NCI-H446 (cell line): ENCODE measurements around the gene DNMT1.

Experiments used
- DNase-seq, 2 experiments: peaks; one replicate each; lab custom pipeline; 2025; lab: John Stamatoyannopoulos, UW

Gene DNMT1

GRCh38 chr19:10093295-10094186 is 101.2 kb downstream of the DNMT1 start:
- DNase-seq = no peak

DNA sequence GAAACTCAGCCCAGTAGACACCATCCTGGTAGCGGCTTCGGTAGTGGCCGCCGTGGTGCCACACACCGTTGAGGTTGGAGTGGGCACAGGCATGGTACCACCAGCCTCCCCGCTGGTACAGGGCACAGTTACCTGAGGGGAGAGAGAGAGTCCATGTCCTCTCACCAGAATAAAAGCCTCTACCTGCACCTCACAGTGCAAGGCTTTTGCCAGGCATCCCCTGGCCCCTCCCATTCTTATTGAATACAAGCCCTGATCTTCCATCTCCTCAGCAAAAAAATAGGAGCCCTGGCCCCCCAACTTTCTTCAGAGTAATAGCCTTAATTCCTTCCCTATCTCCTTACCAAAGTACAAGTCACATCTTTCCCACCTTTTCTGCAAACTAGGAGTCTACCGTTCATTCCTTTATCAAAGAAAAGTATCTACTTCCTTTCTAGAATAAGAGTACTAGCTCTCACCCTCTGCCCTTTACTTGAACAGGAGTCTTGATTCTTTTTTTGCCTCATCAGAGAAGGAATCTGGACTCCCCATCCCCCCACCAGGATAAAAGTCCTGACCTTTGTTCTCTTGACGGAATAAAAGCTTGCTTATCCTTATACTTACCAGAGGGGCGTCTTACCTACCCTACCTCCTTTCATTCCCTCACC is 102.0 kb downstream of the DNMT1 start:
- no peak for DNase-seq

GRCh38 chr19:10091895-10092641 is 102.7 kb downstream of the DNMT1 start:
- DNase-seq = no peak

- no peak for DNase-seq
Measured at GRCh38 chr19:10091370-10091687, 103.4 kb downstream of the DNMT1 start.

GRCh38 chr19:10089801-10090375 is 104.9 kb downstream of the DNMT1 start:
- no peak for DNase-seq

GRCh38 chr19:10088949-10089554 is 105.7 kb downstream of the DNMT1 start:
- DNase-seq = no peak

DNA sequence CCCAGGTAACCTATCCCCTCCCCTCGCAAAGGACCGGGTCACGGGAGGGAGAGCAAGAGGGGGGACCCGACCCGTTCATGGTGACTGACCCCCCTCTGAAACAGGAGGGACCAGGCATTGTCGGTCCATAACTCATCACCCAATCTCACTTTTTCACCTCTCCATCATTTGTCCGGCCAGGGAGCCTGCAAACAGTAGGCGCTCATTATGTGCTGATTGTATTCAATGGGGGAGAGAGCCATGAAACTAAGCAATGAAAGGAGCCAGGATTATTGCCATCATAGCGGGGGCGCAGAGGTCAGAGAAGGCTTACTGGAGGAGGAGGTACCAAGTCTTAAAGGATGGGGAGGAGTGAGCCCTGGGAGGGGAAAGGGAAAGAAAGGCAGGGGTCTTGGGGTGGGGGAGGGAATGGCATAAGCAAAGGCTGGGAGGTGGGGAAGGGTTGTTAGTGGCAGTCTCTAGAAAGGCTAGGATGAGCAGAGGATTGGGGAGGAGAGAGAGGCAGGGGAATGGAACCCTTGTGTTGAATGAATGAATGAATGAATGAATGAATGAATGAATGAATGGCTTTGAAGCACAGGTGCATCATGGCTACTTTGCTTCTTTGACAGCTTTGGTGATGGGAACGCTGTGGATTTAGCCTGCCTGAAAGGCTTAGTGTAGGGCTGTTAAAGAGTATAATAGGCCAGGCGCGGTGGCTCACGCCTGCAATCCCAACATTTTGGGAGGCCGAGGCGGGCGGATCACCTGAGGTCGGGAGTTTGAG is 107.3 kb downstream of the DNMT1 start:
- no peak for DNase-seq

DNA sequence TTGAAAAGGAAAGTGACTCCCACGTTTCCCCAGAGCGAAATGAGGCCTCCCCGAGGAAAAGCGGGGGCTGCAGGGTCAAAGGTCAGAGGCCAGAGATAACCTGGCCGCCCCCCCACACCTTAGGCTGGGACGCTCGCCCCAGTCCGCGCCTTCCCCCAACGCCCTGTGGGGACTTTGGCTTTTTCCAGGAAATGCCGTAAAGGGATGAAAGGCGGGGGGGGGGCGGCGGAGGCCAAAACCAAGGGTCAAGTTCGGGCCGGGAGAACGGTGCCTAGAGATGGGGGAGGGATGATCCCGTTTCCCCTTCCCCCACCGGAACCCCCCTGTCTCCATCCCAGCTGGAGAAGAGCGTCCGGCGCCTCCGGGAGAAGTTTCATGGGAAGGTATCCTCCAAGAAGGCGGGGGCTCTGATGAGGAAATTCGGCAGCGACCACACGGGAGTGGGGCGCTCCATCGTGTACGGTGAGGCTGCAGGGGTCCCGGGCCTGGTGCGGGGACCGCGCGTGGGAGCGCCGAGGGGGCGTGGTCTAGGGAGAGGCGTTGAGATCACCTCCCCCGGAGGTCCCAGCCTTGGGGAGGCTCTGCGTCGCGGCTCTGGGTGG is 108.1 kb downstream of the DNMT1 start:
- no peak for DNase-seq

DNA sequence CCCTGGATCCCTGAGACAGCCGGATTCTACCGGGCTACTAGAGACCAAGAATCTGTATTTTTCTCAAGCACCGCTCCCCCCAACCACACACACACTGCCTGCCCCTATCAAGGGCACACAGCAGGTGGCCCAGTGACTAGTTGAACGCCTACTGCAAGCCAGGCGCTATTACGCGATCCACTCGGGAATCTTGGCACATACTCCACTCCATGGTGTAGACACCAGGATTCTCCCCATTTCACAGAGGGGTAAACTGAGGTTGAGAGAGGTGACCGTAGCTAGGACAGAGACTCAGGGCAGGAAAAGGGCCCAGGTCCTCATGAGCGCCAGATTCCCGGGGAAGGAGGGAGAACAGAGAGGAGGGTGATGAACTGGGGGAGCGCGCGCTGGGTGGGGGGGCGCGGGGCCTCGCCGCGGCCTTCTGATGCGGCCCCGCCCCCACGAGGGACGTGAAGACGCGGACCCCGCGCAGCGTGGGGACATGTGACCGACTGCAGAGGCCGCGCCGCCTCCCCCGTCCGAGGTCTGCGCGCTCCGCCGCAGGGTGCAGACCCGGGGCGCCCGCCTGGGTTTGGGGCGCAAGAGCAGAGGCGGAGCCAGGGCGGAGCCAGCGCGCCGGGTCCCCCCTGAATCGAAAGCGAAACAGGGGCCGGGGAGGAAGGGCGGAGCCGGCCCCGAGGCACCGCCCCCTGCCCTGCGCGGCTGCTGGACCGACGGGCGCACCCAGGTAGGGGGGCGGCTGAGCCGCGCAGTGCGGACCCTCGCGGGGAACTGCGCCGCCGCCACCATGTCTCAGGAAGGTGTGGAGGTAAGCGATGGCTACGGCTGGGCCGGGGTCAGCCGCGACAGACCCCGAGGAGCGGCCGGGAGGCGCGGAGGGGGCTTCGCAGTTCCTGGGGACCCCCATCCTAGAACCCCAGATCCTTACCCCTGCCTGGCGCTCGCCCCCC is 108.8 kb downstream of the DNMT1 start, which contains the start of gene SHFL:
TSS of gene SHFL (plus strand) at position 677 of the 950 bp plus-strand sequence. CDS start at position 788, 111 bp downstream.
- no peak for DNase-seq

GRCh38 chr19:10084803-10085202 is 110.0 kb downstream of the DNMT1 start:
- no peak for DNase-seq

GRCh38 chr19:10083911-10084310 is 110.8 kb downstream of the DNMT1 start:
- no peak for DNase-seq
